GM12878 (cell line): Measurements from ENCODE around the gene GLIPR1L1. TPM values are rescaled to one million over a fixed set of nuclear protein-coding genes. Genes with fewer than 3 reads are reported as not detected.

ENCODE experiments used
- ATAC-seq: fragments of 200-7000 bp; cut with Tn5 transposase; 3 replicates; pipeline ENCODE4 v1.9.1; 2020; ENCODE audit warnings: mild to moderate bottlenecking, moderate library complexity
- BruUV-seq: library from RNA; stranded (reverse); fragments of 400-500 nt; replicated peaks from 2 replicates; lab custom pipeline; 2021; lab: Mats Ljungman, UMichigan
- CTCF ChIA-PET: fragments of 300-600 bp; sonication (Branson Sonifier 250); formaldehyde crosslinking; extraction: SDS; loops from one replicate; lab custom pipeline; 2021; ENCODE audit warnings: inconsistent platforms; lab: Yijun Ruan, JAX
- POLR2A ChIA-PET: fragments of 350-600 bp; formaldehyde crosslinking; extraction: SDS; loops from one replicate; lab custom pipeline; 2021; ENCODE audit warnings: inconsistent platforms; lab: Charles Lee
- RAD21 ChIA-PET: fragments of 300-600 bp; sonication (Branson Sonifier 250); formaldehyde crosslinking; loops from one replicate; lab custom pipeline; 2023; ENCODE audit warnings: antibody characterized with exemption; ENCODE audit not compliant: unreplicated experiment; lab: Charles Lee
- SMC1A ChIA-PET: fragments of 300-600 bp; sonication (Branson Sonifier 250); formaldehyde crosslinking; loops from one replicate; lab custom pipeline; 2023; ENCODE audit not compliant: unreplicated experiment, uncharacterized antibody; lab: Charles Lee
- DNase-seq: peaks from one replicate; pipeline ENCODE4 v3.0.0-alpha.2; 2011; ENCODE audit warnings: low read depth, low spot score
- FAIRE-seq: peaks from 3 replicates; lab custom pipeline; 2011; peaks lifted over from hg19 to GRCh38; lab: Jason Lieb, UNC
- H2AFZ ChIP-seq: 2 replicates; pipeline ENCODE4 v1.6.0; 2011; ENCODE audit warnings: low read depth, low read length, control low read depth; ENCODE audit not compliant: control insufficient read depth
- H3K27ac ChIP-seq: 2 replicates; pipeline ENCODE4 v1.5.1; 2011; ENCODE audit warnings: control low read depth; ENCODE audit not compliant: control insufficient read depth, insufficient read depth
- H3K27me3 ChIP-seq, 2 experiments: replicated peaks in 1 of 2; 2 replicates each; pipeline versions ENCODE4 v1.6.0 to v1.6.1; 2011; ENCODE audit warnings: low read length in 1 of 2; ENCODE audit not compliant: control insufficient read depth in 2 of 2, insufficient read depth in 2 of 2
- H3K36me3 ChIP-seq, 2 experiments: 2 replicates each; pipeline ENCODE4 v1.5.1; 2011; ENCODE audit warnings: low read length in 1 of 2; ENCODE audit not compliant: control insufficient read depth in 2 of 2, insufficient read depth in 2 of 2
- H3K4me1 ChIP-seq: 2 replicates; pipeline ENCODE4 v1.6.1; 2011; ENCODE audit warnings: mild to moderate bottlenecking, low read length, moderate library complexity, mixed read lengths; ENCODE audit not compliant: control insufficient read depth, insufficient read depth
- H3K4me2 ChIP-seq: 2 replicates; pipeline ENCODE4 v1.6.0; 2011; ENCODE audit warnings: control low read depth; ENCODE audit not compliant: control insufficient read depth, insufficient read depth
- H3K4me3 ChIP-seq: fragments of 200-600 bp; sonication (generic); 2 replicates; pipeline ENCODE4 v1.5.1; 2016
- H3K79me2 ChIP-seq: 2 replicates; pipeline ENCODE4 v1.6.0; 2011; ENCODE audit warnings: low read length; ENCODE audit not compliant: control insufficient read depth, insufficient read depth
- H3K9ac ChIP-seq: 2 replicates; pipeline ENCODE4 v1.8.0; 2011; ENCODE audit warnings: low read length, control low read depth, mixed read lengths; ENCODE audit not compliant: control insufficient read depth, insufficient read depth
- H3K9me3 ChIP-seq: replicated peaks from 3 replicates; pipeline ENCODE4 v1.5.1; 2011; ENCODE audit warnings: mild to moderate bottlenecking, low read length; ENCODE audit not compliant: control insufficient read depth, insufficient read depth
- H4K20me1 ChIP-seq: 2 replicates; pipeline ENCODE4 v1.6.0; 2011; ENCODE audit not compliant: control insufficient read depth, insufficient read depth
- BHLHE40 ChIP-seq, 2 experiments: fragments of 450-650 bp in 1 of 2; IDR thresholded peaks; 2 replicates each; pipeline ENCODE4 v1.6.1; 2011 to 2017; ENCODE audit warnings: low read depth in 2 of 2, borderline replicate concordance in 1 of 2, improper control_type of control experiment in 1 of 2, low read length in 1 of 2, mild to moderate bottlenecking in 1 of 2
- EED ChIP-seq: sonication (generic); IDR thresholded peaks from 2 replicates; pipeline ENCODE4 v1.6.1; 2016; ENCODE audit warnings: antibody characterized with exemption, low read depth
- JUNB ChIP-seq: IDR thresholded peaks from 2 replicates; pipeline ENCODE4 v1.6.1; 2016; ENCODE audit warnings: antibody characterized with exemption, mild to moderate bottlenecking
- JUND ChIP-seq: IDR thresholded peaks from 2 replicates; pipeline ENCODE4 v1.6.1; 2012; ENCODE audit warnings: low read depth, mild to moderate bottlenecking, low read length, improper control_type of control experiment, moderate library complexity
- KLF5 ChIP-seq: fragments of 450-650 bp; IDR thresholded peaks from 2 replicates; pipeline ENCODE4 v1.6.1; 2014; ENCODE audit warnings: mild to moderate bottlenecking; ENCODE audit not compliant: partially characterized antibody
- MYC ChIP-seq: IDR thresholded peaks from 2 replicates; pipeline ENCODE4 v1.6.1; 2011; ENCODE audit warnings: mild to moderate bottlenecking, low read length, moderate library complexity, inconsistent platforms; ENCODE audit not compliant: insufficient read depth, insufficient replicate concordance, insufficient read length, severe bottlenecking
- NKRF ChIP-seq: fragments of 450-650 bp; conservative IDR thresholded peaks from 2 replicates; pipeline ENCODE4 v1.6.1; 2017; ENCODE audit warnings: mild to moderate bottlenecking, moderate library complexity
- PAX8 ChIP-seq: fragments of 450-650 bp; IDR thresholded peaks from 2 replicates; pipeline ENCODE4 v1.6.1; 2017; ENCODE audit warnings: mild to moderate bottlenecking, moderate library complexity
- PBX3 ChIP-seq: IDR thresholded peaks from 2 replicates; pipeline ENCODE4 v1.6.1; 2011; ENCODE audit warnings: mild to moderate bottlenecking, low read depth, low read length, moderate library complexity; ENCODE audit not compliant: insufficient replicate concordance
- POLR2A ChIP-seq: IDR thresholded peaks from 2 replicates; pipeline ENCODE4 v1.6.1; 2011; ENCODE audit warnings: low read depth, mild to moderate bottlenecking, low read length
- POLR2AphosphoS2 ChIP-seq: IDR thresholded peaks from 2 replicates; pipeline ENCODE4 v1.6.1; 2011; ENCODE audit warnings: low read depth, mild to moderate bottlenecking, low read length, improper control_type of control experiment, moderate library complexity
- SMAD1 ChIP-seq: fragments of 450-650 bp; IDR thresholded peaks from 2 replicates; pipeline ENCODE4 v1.6.1; 2018; ENCODE audit warnings: mild to moderate bottlenecking, low read depth; ENCODE audit not compliant: partially characterized antibody
- ZBED1 ChIP-seq: IDR thresholded peaks from 2 replicates; pipeline ENCODE4 v1.6.1; 2016; ENCODE audit warnings: borderline replicate concordance
- ZNF687 ChIP-seq: fragments of 450-650 bp; IDR thresholded peaks from 2 replicates; pipeline ENCODE4 v1.6.1; 2017; ENCODE audit warnings: mild to moderate bottlenecking, moderate library complexity
- WGBS: methylation state at CpG from one replicate; pipeline ENCODE4 v1.1.6; 2016; ENCODE audit warnings: low lambda C conversion rate; ENCODE audit not compliant: insufficient replicate concordance, insufficient coverage; ENCODE audit errors: missing lambda C conversion rate; 5-methylcytosine and 5-hydroxymethylcytosine counted together
- in situ Hi-C: fragments of 300-500 bp; cut with MboI; formaldehyde crosslinking; loops from 9 replicates; pipeline ENCODE4 v1.14.3; 2018; ENCODE audit warnings: mixed read lengths
- intact Hi-C: fragments of 100-400 bp; cut with micrococcal nuclease; formaldehyde crosslinking; loops from one replicate; pipeline ENCODE4 v1.14.2; 2022; ENCODE audit not compliant: unreplicated experiment
- polyA plus RNA-seq, 11 experiments: library from polyadenylated mRNA; depleted of rRNA in 4 of 11; unstranded in 6 of 11; stranded (reverse) in 5 of 11; fragments of >200 nt; fragmentation: Nextera tagmentation in 4 of 11; fragmentation: Illumina TruSeq in 1 of 11; extraction: Ambion mirVana in 4 of 11; extraction: Trizol in 1 of 11; gene quantifications; 1 replicate in 1 of 11; 2 replicates in 10 of 11; pipeline versions ENCODE4 v1.2.1 to v1.2.3, GENCODE V29; 2011 to 2016; ENCODE audit warnings: inconsistent platforms in 2 of 11, missing spikeins in 2 of 11, low read depth in 1 of 11
- total RNA-seq, 4 experiments: library from RNA; depleted of rRNA in 3 of 4; stranded (reverse); fragments of >200 nt in 3 of 4; fragmentation: Illumina TruSeq in 1 of 4; extraction: Trizol in 1 of 4; gene quantifications; 2 replicates each; pipeline versions ENCODE4 v1.2.1 to v1.2.3, GENCODE V29; 2013 to 2021

The GLIPR1L1 gene
- total and polyA plus RNA-seq, 10 of the 15 experiments (the other 5 are each of a cell fraction or from before 2014, with no cell fraction given), result 0.10 to 0.47 (median 0.13) TPM; not detected in 7

GRCh38 chr12:75419841-75420240, 85.4 kb downstream of the GLIPR1L1 start:
- DNase-seq (no peak), FAIRE-seq (no peak), ATAC-seq (no peak)
- no peak overlapping the region for H3K4me2 ChIP-seq
- no peak for TF ChIP-seq MYC
- TF ChIP-seq ZBED1, result no peak
- TF ChIP-seq KLF5, result no peak
- no peak for TF ChIP-seq SMAD1
- TF ChIP-seq BHLHE40 (IDR thresholded peaks at IDR 0.05; ENCODE audit: borderline replicate concordance in 1 of 2, low read depth in 2 of 2, low read length in 1 of 2), result no peak
- no peak for TF ChIP-seq POLR2A
- TF ChIP-seq EED, result no peak
- TF ChIP-seq NKRF, result no peak
- TF ChIP-seq PBX3, result no peak
- TF ChIP-seq JUNB, result no peak
- no peak for TF ChIP-seq ZNF687
- TF ChIP-seq POLR2AphosphoS2, result no peak
- TF ChIP-seq PAX8, result no peak
- no peak for TF ChIP-seq JUND
- WGBS, result 33% methylated on average over 2 of the region's 2 CpGs
- H3K4me3 ChIP-seq, result no peak overlapping the region
- no peaks in the 10 kb centered on the region for H4K20me1 ChIP-seq
- no peak overlapping the region for H3K27ac ChIP-seq
- ChIA-PET CTCF (no interaction called here), SMC1A (interaction anchor here (0.6 kb wide), 1 partner anchor 165 kb away, joined by 3 read pairs; no protein-coding TSS in a partner anchor), POLR2A (no interaction called here), RAD21 (no interaction called here)
- intact Hi-C loops, result no loop called here
- no peak overlapping the region for H2AFZ ChIP-seq
- no peak overlapping the region for H3K9ac ChIP-seq
- in situ Hi-C loops, result no loop called here
- H3K36me3 ChIP-seq, result no peaks in the 10 kb centered on the region
- no peaks in the 10 kb centered on the region for H3K27me3 ChIP-seq
- no peaks in the 10 kb centered on the region for H3K4me1 ChIP-seq
- no peaks in the 10 kb centered on the region for H3K9me3 ChIP-seq
- no peaks in the 10 kb centered on the region for H3K79me2 ChIP-seq
- no TSS peak for BruUV-seq
